Measurements from ENCODE around the gene CLCA2.

Gene CLCA2

DNA sequence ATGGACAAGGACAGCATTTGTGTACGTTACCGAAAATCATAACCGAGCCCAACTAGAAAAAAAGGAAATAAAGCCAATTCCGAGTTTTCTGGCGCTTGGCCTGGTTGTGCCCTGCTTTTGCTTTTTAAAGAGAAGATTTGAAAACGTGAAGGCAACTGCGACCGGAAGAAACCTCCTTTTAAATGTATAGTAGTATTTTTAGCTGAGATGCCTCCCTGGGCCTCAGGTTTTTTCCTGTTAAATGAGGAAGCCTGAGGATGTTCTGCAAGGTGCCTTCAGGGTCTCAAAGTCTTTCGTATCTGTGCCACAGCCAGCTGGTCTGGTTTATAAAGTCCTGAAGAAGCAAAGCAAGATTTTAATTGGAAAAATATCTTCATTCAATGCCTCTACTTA lies 27.5 kb upstream of the CLCA2 start:
- Histone ChIP-seq H3K36me3 (ENCODE audit: control insufficient read depth in 4 of 4, insufficient read depth in 4 of 4, low read length in 3 of 4) (no peaks in the 10 kb centered on the region), H3K9me3 (ENCODE audit: control extremely low read depth in 1 of 5, control insufficient read depth in 4 of 5, insufficient read depth in 2 of 5, low read depth in 1 of 5, low read length in 4 of 5) (no peaks in the 10 kb centered on the region), H3K27ac (ENCODE audit: insufficient read depth in 1 of 2, low read depth in 1 of 2, low read length in 2 of 2, poor library complexity in 1 of 2, severe bottlenecking in 2 of 2) (peak overlapping the region; percentile 58 to 88), H3K4me1 (ENCODE audit: control extremely low read depth in 1 of 4, control insufficient read depth in 4 of 4, insufficient read depth in 4 of 4, low read length in 3 of 4) (peaks cover 3 to 20% (median 13%) of the 10 kb centered on the region in 4 experiments), H3K27me3 (replicated peaks in 2 of 5; ENCODE audit: control insufficient read depth in 4 of 5, insufficient read depth in 5 of 5, low read length in 4 of 5) (no peaks in the 10 kb centered on the region), H3K4me3 (ENCODE audit: control insufficient read depth in 1 of 7, extremely low read depth in 1 of 7, insufficient read depth in 4 of 7, low read depth in 2 of 7, low read length in 6 of 7) (peak overlapping the region; percentile 88 to 99 (median 96))
- DNase-seq: peak in 2 of 3 donors; percentile 69 to 79
- 0% methylated on average over 9 of the region's 9 CpGs for WGBS (ENCODE audit: insufficient coverage)
- ChIA-PET CTCF (interaction anchor here (0.7 to 2.2 kb wide), 9 partner anchors 9 to 308 kb away, joined by 3 to 8 read pairs (median 3); partner anchors contain the start of gene SH3GLB1), POLR2A (no interaction called here)

DNA sequence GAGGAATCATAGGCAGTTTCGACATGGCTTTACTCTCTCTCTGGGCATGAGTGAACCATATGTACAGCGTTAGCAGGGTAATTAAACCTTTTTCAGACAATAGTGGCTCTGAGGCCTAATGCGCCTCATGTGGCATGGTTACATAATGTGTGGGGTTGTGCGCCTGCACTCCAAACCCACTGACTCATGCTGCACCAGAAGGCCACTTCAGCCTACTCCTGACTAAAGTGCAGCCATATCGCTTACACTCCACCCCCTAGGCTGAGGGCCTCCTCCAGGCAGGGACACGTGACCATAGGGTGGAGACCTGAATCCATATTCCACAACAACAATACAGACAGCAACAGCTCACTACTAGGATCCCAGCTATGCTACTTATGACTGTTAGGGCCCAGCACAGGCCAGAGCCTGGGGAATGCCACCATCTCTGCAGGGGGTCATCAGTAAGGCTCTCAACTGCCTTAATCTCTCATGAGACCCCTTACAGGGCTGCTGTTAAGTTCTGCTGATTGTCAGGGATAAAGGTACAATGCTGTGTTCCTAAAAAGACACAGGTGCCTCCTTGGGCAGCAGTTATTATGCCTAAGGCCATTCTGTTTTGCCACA lies 14.5 kb upstream of the CLCA2 start:
- Histone ChIP-seq H3K4me3 (ENCODE audit: control insufficient read depth in 1 of 7, extremely low read depth in 1 of 7, insufficient read depth in 4 of 7, low read depth in 2 of 7, low read length in 6 of 7) (no peak overlapping the region), H3K9me3 (ENCODE audit: control extremely low read depth in 1 of 5, control insufficient read depth in 4 of 5, insufficient read depth in 2 of 5, low read depth in 1 of 5, low read length in 4 of 5) (no peaks in the 10 kb centered on the region), H3K27me3 (replicated peaks in 2 of 5; ENCODE audit: control insufficient read depth in 4 of 5, insufficient read depth in 5 of 5, low read length in 4 of 5) (no peaks in the 10 kb centered on the region), H3K36me3 (ENCODE audit: control insufficient read depth in 4 of 4, insufficient read depth in 4 of 4, low read length in 3 of 4) (no peaks in the 10 kb centered on the region), H3K4me1 (ENCODE audit: control extremely low read depth in 1 of 4, control insufficient read depth in 4 of 4, insufficient read depth in 4 of 4, low read length in 3 of 4) (no peaks in the 10 kb centered on the region), H3K27ac (ENCODE audit: insufficient read depth in 1 of 2, low read depth in 1 of 2, low read length in 2 of 2, poor library complexity in 1 of 2, severe bottlenecking in 2 of 2) (no peak overlapping the region)
- no peak for DNase-seq
- 100% methylated on average over 3 of the region's 6 CpGs for WGBS (ENCODE audit: insufficient coverage)
- POLR2A ChIA-PET: no interaction called here
- CTCF ChIA-PET: interaction anchor here (1.1 to 1.3 kb wide), 2 partner anchors 13 to 64 kb away, joined by 3 read pairs; partner anchors contain the start of gene ODF2L

DNA sequence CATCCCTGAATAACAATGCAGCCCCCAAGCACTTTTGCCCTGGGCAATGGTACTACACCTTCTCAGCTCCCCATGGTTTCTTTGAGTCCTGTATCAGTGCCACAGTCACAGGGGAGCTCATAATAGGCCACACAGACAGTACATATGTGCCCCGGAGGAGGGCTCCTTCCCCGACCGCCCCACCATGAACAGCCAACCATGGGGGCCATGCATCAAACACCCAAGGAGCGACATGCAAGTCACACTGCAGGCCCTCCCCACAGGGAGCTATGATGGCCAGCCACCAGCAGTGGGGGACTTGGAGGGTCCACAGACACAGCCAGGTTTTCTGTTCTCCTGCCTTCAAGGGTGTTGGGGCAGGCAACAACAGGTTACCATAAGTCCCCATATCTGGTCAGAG lies 13.1 kb upstream of the CLCA2 start:
- Histone ChIP-seq H3K4me3 (ENCODE audit: control insufficient read depth in 1 of 7, extremely low read depth in 1 of 7, insufficient read depth in 4 of 7, low read depth in 2 of 7, low read length in 6 of 7) (no peak overlapping the region), H3K27ac (ENCODE audit: insufficient read depth in 1 of 2, low read depth in 1 of 2, low read length in 2 of 2, poor library complexity in 1 of 2, severe bottlenecking in 2 of 2) (no peak overlapping the region), H3K27me3 (replicated peaks in 2 of 5; ENCODE audit: control insufficient read depth in 4 of 5, insufficient read depth in 5 of 5, low read length in 4 of 5) (no peaks in the 10 kb centered on the region), H3K36me3 (ENCODE audit: control insufficient read depth in 4 of 4, insufficient read depth in 4 of 4, low read length in 3 of 4) (no peaks in the 10 kb centered on the region), H3K9me3 (ENCODE audit: control extremely low read depth in 1 of 5, control insufficient read depth in 4 of 5, insufficient read depth in 2 of 5, low read depth in 1 of 5, low read length in 4 of 5) (no peaks in the 10 kb centered on the region), H3K4me1 (ENCODE audit: control extremely low read depth in 1 of 4, control insufficient read depth in 4 of 4, insufficient read depth in 4 of 4, low read length in 3 of 4) (no peaks in the 10 kb centered on the region)
- WGBS (ENCODE audit: insufficient coverage): 88% methylated on average over 4 of the region's 4 CpGs
- ChIA-PET POLR2A (no interaction called here), CTCF (no interaction called here)
- DNase-seq: no peak

DNA sequence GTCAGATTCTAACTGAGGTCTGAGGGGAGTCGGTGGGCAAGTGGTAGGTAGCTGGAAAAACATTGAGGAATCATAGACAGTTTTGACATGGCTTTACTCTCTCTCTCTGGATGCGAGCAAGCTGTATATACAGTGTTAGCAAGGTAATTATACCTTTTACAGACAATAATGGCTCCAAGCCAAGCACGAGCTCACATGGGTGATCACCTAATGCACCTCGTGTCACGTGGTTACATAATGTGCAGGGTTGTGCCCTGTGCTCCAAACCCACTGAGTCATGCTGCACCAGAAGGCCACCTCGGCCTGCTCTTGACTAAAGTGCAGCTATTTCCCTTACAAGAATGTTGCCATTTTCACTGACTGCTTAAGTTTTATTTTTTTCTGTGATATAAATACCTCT lies 7.6 kb upstream of the CLCA2 start:
- Histone ChIP-seq H3K9me3 (ENCODE audit: control extremely low read depth in 1 of 5, control insufficient read depth in 4 of 5, insufficient read depth in 2 of 5, low read depth in 1 of 5, low read length in 4 of 5) (no peaks in the 10 kb centered on the region), H3K27ac (ENCODE audit: insufficient read depth in 1 of 2, low read depth in 1 of 2, low read length in 2 of 2, poor library complexity in 1 of 2, severe bottlenecking in 2 of 2) (no peak overlapping the region), H3K36me3 (ENCODE audit: control insufficient read depth in 4 of 4, insufficient read depth in 4 of 4, low read length in 3 of 4) (no peaks in the 10 kb centered on the region), H3K27me3 (replicated peaks in 2 of 5; ENCODE audit: control insufficient read depth in 4 of 5, insufficient read depth in 5 of 5, low read length in 4 of 5) (no peaks in the 10 kb centered on the region), H3K4me1 (ENCODE audit: control extremely low read depth in 1 of 4, control insufficient read depth in 4 of 4, insufficient read depth in 4 of 4, low read length in 3 of 4) (peaks cover 3 to 7% (median 4%) of the 10 kb centered on the region in 4 experiments), H3K4me3 (ENCODE audit: control insufficient read depth in 1 of 7, extremely low read depth in 1 of 7, insufficient read depth in 4 of 7, low read depth in 2 of 7, low read length in 6 of 7) (no peak overlapping the region)
- CTCF ChIA-PET: interaction anchor here (1.0 to 2.3 kb wide), 7 partner anchors 10 to 95 kb away, joined by 3 to 7 read pairs (median 3); no protein-coding TSS in a partner anchor
- POLR2A ChIA-PET: no interaction called here
- peak in 1 of 3 donors; percentile 20 for DNase-seq
- 65% methylated on average over 5 of the region's 6 CpGs for WGBS (ENCODE audit: insufficient coverage)

DNA sequence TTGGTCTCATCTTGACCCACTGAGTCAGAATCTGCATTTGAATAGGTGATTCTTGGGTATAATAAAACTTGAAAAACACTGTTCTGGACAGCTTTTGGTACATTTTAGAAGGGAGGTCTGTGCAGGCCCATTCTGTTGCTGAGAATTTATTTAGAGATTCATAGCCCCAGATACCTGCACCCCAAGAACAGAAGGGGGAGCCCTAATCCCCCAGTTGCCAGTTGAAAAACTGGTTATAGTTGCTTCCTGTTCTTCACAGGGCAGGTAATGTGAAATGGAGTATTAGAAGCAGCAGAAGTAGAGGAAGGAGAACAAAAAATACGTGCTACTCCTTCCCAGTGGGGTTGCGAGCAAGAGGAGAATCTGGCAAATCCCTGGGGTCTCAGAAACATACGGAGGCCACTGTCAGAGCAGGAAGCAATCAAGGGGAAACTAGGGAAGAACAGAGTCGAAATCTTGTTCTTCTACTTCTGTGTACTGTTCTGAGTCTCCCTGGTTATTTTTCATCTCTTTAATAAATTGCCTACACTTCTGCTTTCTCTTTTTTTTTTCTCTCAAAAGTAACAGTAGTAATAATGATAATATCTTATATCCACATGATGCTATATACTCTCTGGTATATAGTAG lies 4.6 kb upstream of the CLCA2 start:
- DNase-seq: peak; percentile 58 to 83 (median 81)
- POLR2A ChIA-PET: no interaction called here
- Histone ChIP-seq H3K4me1 (ENCODE audit: control extremely low read depth in 1 of 4, control insufficient read depth in 4 of 4, insufficient read depth in 4 of 4, low read length in 3 of 4) (peaks cover 3 to 7% (median 4%) of the 10 kb centered on the region in 4 experiments), H3K9me3 (ENCODE audit: control extremely low read depth in 1 of 5, control insufficient read depth in 4 of 5, insufficient read depth in 2 of 5, low read depth in 1 of 5, low read length in 4 of 5) (no peaks in the 10 kb centered on the region), H3K27ac (ENCODE audit: insufficient read depth in 1 of 2, low read depth in 1 of 2, low read length in 2 of 2, poor library complexity in 1 of 2, severe bottlenecking in 2 of 2) (peak overlapping the region in 1 of 2 experiments; percentile 29), H3K27me3 (replicated peaks in 2 of 5; ENCODE audit: control insufficient read depth in 4 of 5, insufficient read depth in 5 of 5, low read length in 4 of 5) (no peaks in the 10 kb centered on the region), H3K36me3 (ENCODE audit: control insufficient read depth in 4 of 4, insufficient read depth in 4 of 4, low read length in 3 of 4) (no peaks in the 10 kb centered on the region), H3K4me3 (ENCODE audit: control insufficient read depth in 1 of 7, extremely low read depth in 1 of 7, insufficient read depth in 4 of 7, low read depth in 2 of 7, low read length in 6 of 7) (peak overlapping the region in 4 of 7 experiments; percentile 19 to 61 (median 56))
- CTCF ChIA-PET: interaction anchor here (0.7 to 7.4 kb wide), 4 partner anchors 17 to 266 kb away, joined by 3 to 48 read pairs (median 4); no protein-coding TSS in a partner anchor
- WGBS (ENCODE audit: insufficient coverage): 11% methylated on average over 4 of the region's 4 CpGs

DNA sequence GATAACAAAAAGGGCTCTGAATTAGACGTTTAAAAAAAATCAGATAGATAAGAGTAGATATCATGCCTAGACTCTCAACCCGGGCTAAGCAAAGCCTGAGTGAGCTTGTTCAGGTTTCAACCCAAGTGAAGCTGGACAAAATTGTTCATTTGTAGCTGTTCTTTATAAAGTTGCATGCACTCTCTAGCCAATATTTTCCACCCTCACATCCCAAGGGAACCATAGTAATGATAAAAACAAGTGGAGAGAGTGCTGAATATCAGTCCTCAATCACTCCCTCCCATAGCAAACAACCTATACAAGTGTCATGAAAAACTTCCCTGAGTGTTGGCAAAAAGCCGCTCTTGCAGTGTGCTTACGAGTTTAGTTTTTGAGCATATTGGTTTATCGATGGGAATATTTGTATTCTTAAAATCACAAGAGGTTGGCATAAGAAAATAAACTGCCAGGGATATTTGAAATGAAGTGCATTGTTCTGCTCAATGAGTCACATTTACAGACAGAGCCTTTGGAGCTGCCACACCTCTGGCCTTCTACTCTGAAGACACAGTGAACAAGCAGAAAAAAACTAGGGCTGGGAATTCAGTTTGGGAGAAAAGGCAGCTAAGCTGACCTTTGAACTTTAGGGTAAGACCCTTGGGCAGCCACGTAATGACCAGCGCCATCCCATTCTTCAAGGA lies 2.2 kb upstream of the CLCA2 start:
- POLR2A ChIA-PET: interaction anchor here (1.0 kb wide), 1 partner anchor 59 kb away, joined by 3 read pairs; no protein-coding TSS in a partner anchor
- CTCF ChIA-PET: interaction anchor here (0.9 to 7.4 kb wide), 6 partner anchors 8 to 266 kb away, joined by 3 to 48 read pairs (median 3); no protein-coding TSS in a partner anchor
- Histone ChIP-seq H3K36me3 (ENCODE audit: control insufficient read depth in 4 of 4, insufficient read depth in 4 of 4, low read length in 3 of 4) (no peaks in the 10 kb centered on the region), H3K4me1 (ENCODE audit: control extremely low read depth in 1 of 4, control insufficient read depth in 4 of 4, insufficient read depth in 4 of 4, low read length in 3 of 4) (peaks cover 3 to 7% (median 4%) of the 10 kb centered on the region in 4 experiments), H3K27me3 (replicated peaks in 2 of 5; ENCODE audit: control insufficient read depth in 4 of 5, insufficient read depth in 5 of 5, low read length in 4 of 5) (no peaks in the 10 kb centered on the region), H3K27ac (ENCODE audit: insufficient read depth in 1 of 2, low read depth in 1 of 2, low read length in 2 of 2, poor library complexity in 1 of 2, severe bottlenecking in 2 of 2) (no peak overlapping the region), H3K4me3 (ENCODE audit: control insufficient read depth in 1 of 7, extremely low read depth in 1 of 7, insufficient read depth in 4 of 7, low read depth in 2 of 7, low read length in 6 of 7) (no peak overlapping the region), H3K9me3 (ENCODE audit: control extremely low read depth in 1 of 5, control insufficient read depth in 4 of 5, insufficient read depth in 2 of 5, low read depth in 1 of 5, low read length in 4 of 5) (no peaks in the 10 kb centered on the region)
- 100% methylated on average over 5 of the region's 7 CpGs for WGBS (ENCODE audit: insufficient coverage)
- DNase-seq: no peak

DNA sequence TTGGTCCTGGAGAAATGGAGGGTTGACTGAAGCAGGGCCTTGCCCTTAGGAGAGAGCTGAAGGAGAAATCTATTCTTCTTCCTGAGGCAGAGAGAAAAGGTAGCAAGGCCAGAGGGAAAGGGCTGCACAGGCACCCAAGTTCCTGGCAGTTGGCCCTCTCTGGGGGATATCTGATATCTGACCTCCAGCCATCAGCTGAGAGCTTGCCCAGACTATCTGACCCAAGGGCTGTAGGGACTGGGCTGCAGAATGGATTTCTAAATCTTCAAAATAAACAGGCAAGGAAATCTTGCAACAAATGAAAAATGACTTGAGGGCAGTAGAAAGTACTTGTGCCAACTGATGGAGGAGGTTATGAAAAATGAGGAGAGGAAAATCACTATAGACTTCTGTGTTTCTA lies 498 bp upstream of the CLCA2 start:
- Histone ChIP-seq H3K27me3 (replicated peaks in 2 of 5; ENCODE audit: control insufficient read depth in 4 of 5, insufficient read depth in 5 of 5, low read length in 4 of 5) (no peaks in the 10 kb centered on the region), H3K4me1 (ENCODE audit: control extremely low read depth in 1 of 4, control insufficient read depth in 4 of 4, insufficient read depth in 4 of 4, low read length in 3 of 4) (peaks cover 3 to 7% (median 4%) of the 10 kb centered on the region in 4 experiments), H3K9me3 (ENCODE audit: control extremely low read depth in 1 of 5, control insufficient read depth in 4 of 5, insufficient read depth in 2 of 5, low read depth in 1 of 5, low read length in 4 of 5) (no peaks in the 10 kb centered on the region), H3K4me3 (ENCODE audit: control insufficient read depth in 1 of 7, extremely low read depth in 1 of 7, insufficient read depth in 4 of 7, low read depth in 2 of 7, low read length in 6 of 7) (no peak overlapping the region), H3K27ac (ENCODE audit: insufficient read depth in 1 of 2, low read depth in 1 of 2, low read length in 2 of 2, poor library complexity in 1 of 2, severe bottlenecking in 2 of 2) (no peak overlapping the region), H3K36me3 (ENCODE audit: control insufficient read depth in 4 of 4, insufficient read depth in 4 of 4, low read length in 3 of 4) (no peaks in the 10 kb centered on the region)
- ChIA-PET POLR2A (no interaction called here), CTCF (interaction anchor here (0.7 to 7.4 kb wide), 4 partner anchors 38 to 78 kb away, joined by 3 to 48 read pairs (median 4); no protein-coding TSS in a partner anchor)
- DNase-seq: no peak
